Left lung (tissue), 10 donors: ENCODE data around the gene TNNT2. TPM values are rescaled to one million over a fixed set of nuclear protein-coding genes. Genes with fewer than 3 reads are reported as not detected.

Experiments used
- ATAC-seq: fragments of 200-7000 bp; cut with Tn5 transposase; one replicate; pipeline ENCODE4 v1.9.1; 2020; ENCODE audit warnings: moderate library complexity
- DNase-seq, 4 donors: peaks; one replicate each; pipeline ENCODE4 v3.0.0-alpha.2; 2013 to 2020
- H3K27ac ChIP-seq, 2 donors: fragments of 200-600 bp; sonication (generic) in 1 of 2; one replicate each; pipeline versions ENCODE4 v1.5.0 to v1.8.0; 2020 to 2021
- H3K27me3 ChIP-seq, 2 donors: fragments of 200-600 bp; sonication (generic) in 1 of 2; one replicate each; pipeline versions ENCODE4 v1.5.0 to v1.8.0; 2020 to 2021
- H3K36me3 ChIP-seq, 2 donors: fragments of 200-600 bp; sonication (generic) in 1 of 2; one replicate each; pipeline versions ENCODE4 v1.5.0 to v1.8.0; 2020 to 2021
- H3K4me1 ChIP-seq, 2 donors: fragments of 200-600 bp; one replicate each; pipeline ENCODE4 v1.8.0; 2021
- H3K4me3 ChIP-seq, 2 donors: fragments of 200-600 bp; sonication (generic) in 1 of 2; one replicate each; pipeline versions ENCODE4 v1.5.0 to v1.8.0; 2020 to 2021; ENCODE audit warnings: mild to moderate bottlenecking in 1 of 2
- H3K9me3 ChIP-seq, 2 donors: fragments of 200-600 bp; sonication (generic) in 1 of 2; one replicate each; pipeline versions ENCODE4 v1.5.0 to v1.8.0; 2020 to 2021
- CTCF ChIP-seq, 2 donors: fragments of 200-600 bp; sonication (generic) in 1 of 2; IDR thresholded peaks; one replicate each; pipeline versions ENCODE4 v1.5.0 to v1.8.0; 2021; ENCODE audit warnings: antibody characterized with exemption in 2 of 2
- intact Hi-C, 2 donors: fragments of 100-400 bp; cut with DNase I; formaldehyde crosslinking; loops; one replicate each; pipeline versions ENCODE4 v1.11.2 to v1.14.2; 2022
- polyA plus RNA-seq, 6 donors: library from polyadenylated mRNA; unstranded; fragments of 120-200 nt; gene quantifications; one replicate each; pipeline ENCODE4 v1.2.1, GENCODE V29; 2013; ENCODE audit not compliant: insufficient read length in 6 of 6
- total RNA-seq, 2 donors: library from RNA; stranded (reverse); fragmentation: NEBNext Ultra II Directional; extraction: Animal tissue kit (Norgen Biotek cat#: 25700); gene quantifications; one replicate each; pipeline ENCODE4 v1.2.1, GENCODE V29; 2021
- donor health status: DM: no; HTN: yes; CAD: no.
- donor health status: DM: no; HTN: no; CAD: no.

Gene TNNT2
- total and polyA plus RNA-seq, 8 donors = 3.2 to 6.5 (median 5.1) TPM

GRCh38 chr1:201394591-201394990 lies 17.1 kb upstream of the TNNT2 start:
- intact Hi-C loops = no loop called here
- ATAC-seq (no peak), DNase-seq (peak in 1 of 4 donors; percentile 36)
- Histone ChIP-seq H3K27ac (no peak overlapping the region), H3K27me3 (peaks cover 10 to 25% of the 10 kb centered on the region in 2 donors), H3K4me1 (no peaks in the 10 kb centered on the region), H3K9me3 (no peaks in the 10 kb centered on the region), H3K36me3 (no peaks in the 10 kb centered on the region), H3K4me3 (no peak overlapping the region)
- TF ChIP-seq CTCF (IDR thresholded peaks at IDR 0.05) = no peak

DNA sequence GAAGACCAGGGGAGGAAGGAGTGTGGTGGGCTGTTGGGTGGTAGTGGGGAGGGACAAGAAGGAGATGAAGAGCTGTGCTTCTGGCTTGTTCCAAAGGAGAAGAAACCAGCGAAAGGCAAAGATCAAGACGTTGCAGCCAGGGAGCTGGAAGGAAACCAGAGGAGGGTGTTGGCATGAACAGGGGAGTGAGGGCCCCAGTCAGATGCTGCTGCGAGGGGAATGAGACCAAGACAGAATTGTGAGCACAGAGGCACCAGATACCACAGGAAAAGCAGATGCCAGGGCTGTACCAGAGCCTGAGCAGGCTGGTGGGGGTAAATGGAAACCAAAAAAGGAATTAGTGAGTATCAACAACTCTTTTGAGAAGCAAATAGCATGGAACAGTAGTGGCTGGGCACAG lies 15.6 kb upstream of the TNNT2 start:
- Histone ChIP-seq H3K4me1 (no peaks in the 10 kb centered on the region), H3K27me3 (peaks cover 0 to 10% of the 10 kb centered on the region in 2 donors), H3K27ac (no peak overlapping the region), H3K4me3 (no peak overlapping the region), H3K9me3 (no peaks in the 10 kb centered on the region), H3K36me3 (no peaks in the 10 kb centered on the region)
- TF ChIP-seq CTCF (IDR thresholded peaks at IDR 0.05) = no peak
- intact Hi-C loops = no loop called here
- DNase-seq (peak in 1 of 4 donors; percentile 5), ATAC-seq (no peak)

DNA sequence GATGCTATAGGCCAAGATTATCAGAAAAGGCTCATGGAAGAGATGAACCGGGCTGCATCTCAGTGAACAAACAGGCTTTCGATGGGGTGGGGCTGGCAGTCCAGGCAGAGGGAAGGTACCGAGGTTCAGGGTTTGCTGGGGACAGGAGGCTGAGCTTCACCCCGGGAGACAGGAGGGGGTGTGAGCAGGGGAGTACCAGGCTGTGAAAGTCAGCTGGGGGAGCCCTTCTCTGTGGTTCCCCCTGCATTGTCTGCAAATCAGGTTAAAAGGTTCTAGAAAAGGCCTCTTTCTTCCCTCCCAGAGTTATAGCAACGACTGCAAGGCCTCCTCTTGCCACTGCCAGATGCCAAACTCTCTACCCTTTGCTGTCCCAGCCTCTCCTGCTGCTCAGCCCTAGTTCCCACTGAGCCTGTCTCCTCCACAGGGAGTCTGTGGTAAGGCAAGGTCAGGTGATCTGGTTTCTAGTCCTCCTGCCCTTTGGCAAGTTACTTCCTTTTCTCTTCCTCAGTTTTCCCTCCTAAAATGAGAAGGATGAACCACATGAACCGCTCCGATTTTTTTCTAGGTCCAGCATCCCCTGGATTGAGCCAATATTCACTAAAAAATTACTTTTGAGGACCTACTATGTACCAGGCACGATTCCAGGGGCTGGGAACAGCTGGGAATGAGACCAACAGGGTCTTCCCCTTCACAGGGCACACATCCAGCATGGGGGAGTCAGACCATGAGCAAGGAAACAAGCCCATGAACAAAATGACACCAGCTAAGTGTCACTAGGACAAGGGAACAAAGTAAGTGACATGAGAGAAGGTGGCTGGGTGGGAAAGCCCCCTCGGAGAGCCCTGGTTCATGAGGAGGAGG lies 14.4 kb upstream of the TNNT2 start:
- DNase-seq (no peak), ATAC-seq (no peak)
- peaks cover 0 to 8% of the 10 kb centered on the region in 2 donors for H3K36me3 ChIP-seq
- no peak for TF ChIP-seq CTCF (IDR thresholded peaks at IDR 0.05)
- H3K27me3 ChIP-seq = peaks cover 0 to 1% of the 10 kb centered on the region in 2 donors
- H3K9me3 ChIP-seq = no peaks in the 10 kb centered on the region
- no peaks in the 10 kb centered on the region for H3K4me1 ChIP-seq
- no peak overlapping the region for H3K4me3 ChIP-seq
- H3K27ac ChIP-seq = no peak overlapping the region
- intact Hi-C loops = no loop called here

GRCh38 chr1:201391225-201391624 lies 13.7 kb upstream of the TNNT2 start:
- H3K27ac ChIP-seq = no peak overlapping the region
- intact Hi-C loops = no loop called here
- H3K27me3 ChIP-seq = no peaks in the 10 kb centered on the region
- H3K4me3 ChIP-seq = no peak overlapping the region
- H3K4me1 ChIP-seq = no peaks in the 10 kb centered on the region
- ATAC-seq = no peak
- no peak for DNase-seq
- no peak for TF ChIP-seq CTCF (IDR thresholded peaks at IDR 0.05)
- no peaks in the 10 kb centered on the region for H3K9me3 ChIP-seq
- H3K36me3 ChIP-seq = peaks cover 0 to 12% of the 10 kb centered on the region in 2 donors

DNA sequence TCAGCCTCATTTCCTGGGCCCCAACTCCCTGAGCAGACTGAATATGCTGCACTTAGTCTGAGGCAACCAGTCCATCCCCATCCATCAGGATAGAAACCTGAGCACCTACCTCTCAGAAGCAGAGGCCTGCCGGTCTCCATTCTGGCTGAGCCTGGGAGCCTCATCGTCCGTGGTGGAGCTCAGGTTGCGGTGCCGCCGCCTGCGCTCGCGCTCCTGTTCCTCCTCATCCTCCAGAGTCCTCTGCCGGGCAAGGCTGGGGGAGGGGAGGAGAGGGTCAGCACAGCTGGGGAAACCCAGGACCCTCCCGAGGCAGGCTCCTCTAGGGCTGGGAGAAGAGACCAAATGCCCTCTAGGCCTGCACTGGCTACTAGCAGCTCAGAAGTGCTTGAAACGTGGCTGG lies 11.6 kb upstream of the TNNT2 start:
- Histone ChIP-seq H3K27ac (no peak overlapping the region), H3K4me3 (no peak overlapping the region), H3K4me1 (no peaks in the 10 kb centered on the region), H3K27me3 (peaks cover 0 to 6% of the 10 kb centered on the region in 2 donors), H3K9me3 (no peaks in the 10 kb centered on the region), H3K36me3 (peaks cover 0 to 12% of the 10 kb centered on the region in 2 donors)
- ATAC-seq (no peak), DNase-seq (peak in 1 of 4 donors; percentile 60)
- intact Hi-C loops = no loop called here
- no peak for TF ChIP-seq CTCF (IDR thresholded peaks at IDR 0.05)
